Forelimb muscle (tissue), 1 donor: ENCODE measurements around the gene TFAP2E. TPM values are rescaled to one million over a fixed set of nuclear protein-coding genes. Genes with fewer than 3 reads are reported as not detected.

ENCODE experiments used
- DNase-seq: peaks from one replicate; pipeline ENCODE4 v3.0.0-alpha.2; 2013; ENCODE audit warnings: low read depth
- polyA plus RNA-seq: library from polyadenylated mRNA; unstranded; fragments of 120-200 nt; gene quantifications from one replicate; pipeline ENCODE4 v1.2.1, GENCODE V29; 2013; ENCODE audit not compliant: insufficient read length

The TFAP2E gene
- polyA plus RNA-seq, 1 donor: 0.59 TPM

- DNase-seq: peak; percentile 60
Measured at GRCh38 chr1:35557118-35557610, 15.9 kb upstream of the TFAP2E start, which contains the start of gene KIAA0319L. Gene KIAA0319L (minus strand): TSS chr1:35557403. CDS start chr1:35554491, 2,912 bp downstream.

- DNase-seq: peak; percentile 90
Measured at GRCh38 chr1:35557611-35558373, 15.3 kb upstream of the TFAP2E start, which contains the start of gene NCDN. Gene NCDN (plus strand): TSS chr1:35557799. CDS start chr1:35558191, 392 bp downstream.

GRCh38 chr1:35558374-35559316 lies 14.5 kb upstream of the TFAP2E start:
- DNase-seq: no peak

- DNase-seq: no peak
Measured at GRCh38 chr1:35559317-35559944, 13.7 kb upstream of the TFAP2E start.

- no peak for DNase-seq
Measured at GRCh38 chr1:35560256-35561225, 12.6 kb upstream of the TFAP2E start.

GRCh38 chr1:35561297-35561971 lies 11.7 kb upstream of the TFAP2E start:
- DNase-seq: no peak

DNA sequence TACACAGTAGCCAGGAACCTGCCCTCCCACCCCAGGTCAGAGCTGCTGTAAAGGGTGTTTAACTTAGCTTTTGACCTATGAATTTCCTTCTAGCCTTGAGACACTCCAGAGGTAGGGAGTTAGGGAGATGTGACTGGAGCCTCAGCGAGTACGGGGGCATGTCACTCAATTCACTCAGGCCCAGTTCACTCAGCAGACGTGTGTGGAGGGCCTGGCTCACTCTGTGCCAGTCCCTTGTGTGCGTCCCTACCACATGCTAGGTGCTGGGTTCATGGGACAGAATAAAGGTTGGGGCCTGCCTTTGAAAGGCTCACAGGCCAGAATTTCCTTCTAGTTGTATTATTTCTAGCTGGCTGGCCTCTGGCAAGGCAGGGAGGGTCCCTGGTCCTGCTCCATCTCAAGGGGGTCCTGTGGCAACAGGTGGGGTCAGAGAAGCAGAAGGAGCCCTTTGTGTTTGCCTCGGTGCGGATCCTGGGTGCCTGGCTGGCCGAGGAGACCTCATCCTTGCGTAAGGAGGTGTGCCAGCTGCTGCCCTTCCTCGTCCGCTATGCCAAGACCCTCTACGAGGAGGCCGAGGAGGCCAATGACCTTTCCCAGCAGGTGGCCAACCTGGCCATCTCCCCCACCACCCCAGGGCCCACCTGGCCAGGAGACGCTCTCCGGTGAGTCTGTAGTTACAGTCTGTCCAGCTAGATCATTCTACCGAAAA lies 11.0 kb upstream of the TFAP2E start:
- no peak for DNase-seq

DNA sequence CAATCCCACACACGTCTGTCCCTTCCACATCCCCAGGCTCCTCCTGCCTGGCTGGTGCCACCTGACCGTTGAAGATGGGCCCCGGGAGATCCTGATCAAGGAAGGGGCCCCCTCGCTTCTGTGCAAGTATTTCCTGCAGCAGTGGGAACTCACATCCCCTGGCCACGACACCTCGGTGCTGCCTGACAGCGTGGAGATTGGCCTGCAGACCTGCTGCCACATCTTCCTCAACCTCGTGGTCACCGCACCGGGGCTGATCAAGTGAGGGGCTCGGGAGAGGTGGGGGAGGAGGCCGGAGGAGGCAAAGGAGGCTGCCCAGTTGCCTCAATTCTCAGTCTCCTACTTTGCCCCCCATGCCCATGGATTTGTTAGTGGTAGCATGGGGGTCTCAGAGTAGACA lies 9.9 kb upstream of the TFAP2E start:
- DNase-seq: no peak

DNA sequence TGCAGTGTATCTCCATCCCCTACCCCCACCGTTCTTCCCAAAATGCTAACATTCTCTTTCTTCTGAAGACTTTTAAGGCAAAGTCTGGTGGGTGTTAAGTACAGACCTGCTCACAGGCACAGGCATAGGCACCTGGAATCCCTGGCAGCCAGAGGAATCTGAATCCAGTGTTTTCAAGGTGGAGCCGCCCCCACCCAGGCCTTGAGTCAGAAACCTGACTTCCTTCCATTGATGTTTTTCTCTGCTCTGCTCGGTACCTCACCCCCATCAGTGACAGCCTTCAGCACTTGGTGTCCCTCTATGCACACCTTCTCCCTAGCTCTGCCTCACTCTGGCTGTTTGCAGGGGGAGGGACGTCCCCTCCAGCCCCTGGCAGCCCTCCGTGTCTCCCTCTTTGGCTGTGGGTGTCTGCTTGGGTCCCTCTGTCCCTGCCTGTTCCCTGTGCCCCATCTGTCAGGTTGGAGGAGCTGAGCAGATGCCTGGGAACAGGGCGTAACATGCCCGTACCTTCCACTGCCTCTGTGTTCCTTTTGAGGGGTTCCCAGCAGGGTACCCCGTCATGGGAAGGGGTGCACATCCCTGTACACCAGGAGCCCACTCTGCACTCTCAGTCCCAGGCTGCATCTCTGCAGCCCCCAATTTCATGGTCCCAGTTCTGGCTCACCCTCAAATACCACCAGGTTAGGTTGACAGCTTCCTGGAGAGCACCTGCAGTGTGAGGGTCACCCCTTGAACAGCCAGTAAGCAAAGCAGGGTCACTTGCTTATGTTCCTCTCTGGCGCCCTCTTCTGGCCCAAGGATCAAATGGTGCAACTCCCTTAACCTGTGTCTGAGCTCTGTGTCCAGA lies 8.9 kb upstream of the TFAP2E start:
- no peak for DNase-seq

GRCh38 chr1:35564884-35565741 lies 8.0 kb upstream of the TFAP2E start:
- no peak for DNase-seq

DNA sequence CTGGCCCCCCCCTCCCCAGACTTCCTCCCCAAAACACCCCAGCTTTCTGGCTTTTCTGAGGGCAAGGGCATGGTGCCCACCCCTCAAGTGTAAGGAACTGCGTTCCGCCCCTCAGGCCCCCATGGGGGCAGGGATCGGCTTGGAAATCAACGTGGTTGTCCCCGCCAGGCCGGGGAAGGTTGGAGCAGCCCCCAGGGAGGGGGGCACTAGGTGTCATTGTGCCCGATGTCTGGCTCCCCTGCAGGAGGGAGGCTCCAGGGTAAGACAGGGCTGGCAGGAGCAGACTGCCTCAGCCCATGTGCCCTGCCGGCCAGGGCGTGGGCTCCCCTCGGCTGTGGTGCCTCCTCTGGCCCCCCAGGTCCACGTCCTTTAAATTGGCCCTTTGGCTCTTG lies 7.4 kb upstream of the TFAP2E start:
- no peak for DNase-seq

GRCh38 chr1:35567947-35568558 lies 5.1 kb upstream of the TFAP2E start:
- no peak for DNase-seq

DNA sequence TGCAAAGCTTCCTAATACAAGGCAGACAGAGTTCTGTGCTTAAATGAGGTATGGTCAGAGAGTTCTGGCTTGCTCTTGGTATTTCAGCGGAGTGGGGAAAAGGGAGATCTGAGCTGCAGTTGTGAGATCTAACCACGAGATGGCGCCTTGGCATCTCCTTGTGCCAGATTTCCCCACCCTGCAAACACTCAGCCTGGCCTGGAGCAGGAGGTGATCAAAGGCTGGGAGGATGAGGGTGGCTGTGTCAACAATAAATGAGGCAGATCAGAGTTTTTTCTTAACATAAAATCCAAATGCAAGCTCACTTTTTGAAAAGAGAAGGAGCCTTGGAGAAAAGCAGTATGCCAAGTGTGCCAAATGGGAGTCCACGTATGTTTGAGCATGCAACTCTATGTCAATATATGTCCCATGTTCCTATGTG lies 4.1 kb upstream of the TFAP2E start:
- DNase-seq: peak; percentile 47

GRCh38 chr1:35569936-35570335 lies 3.2 kb upstream of the TFAP2E start:
- DNase-seq: no peak

DNA sequence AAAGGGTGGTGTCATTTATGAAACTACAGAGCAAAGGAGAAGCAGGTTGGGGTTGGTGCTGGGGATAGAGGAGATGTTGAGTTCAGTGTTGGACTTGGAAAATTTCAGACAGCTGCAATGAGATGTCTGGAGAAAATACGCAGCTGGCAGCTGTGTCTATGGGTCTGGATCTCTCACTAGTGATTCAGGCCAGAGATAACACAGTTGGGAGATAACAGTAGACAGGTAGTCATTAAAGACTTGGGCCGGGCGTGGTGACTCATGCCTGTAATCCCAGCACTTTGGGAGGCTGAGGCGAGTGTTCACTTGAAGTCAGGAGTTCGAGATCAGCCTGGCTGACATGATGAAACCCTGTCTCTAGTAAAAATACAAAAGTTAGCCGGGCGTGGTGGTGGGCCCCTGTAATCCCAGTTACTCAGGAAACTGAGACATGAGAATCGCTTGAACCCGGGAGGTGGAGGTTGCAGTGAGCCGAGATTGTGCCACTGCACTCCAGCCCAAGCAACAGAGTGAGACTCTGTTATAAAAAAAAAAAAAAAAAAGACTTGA lies 2.5 kb upstream of the TFAP2E start:
- DNase-seq: no peak

GRCh38 chr1:35571263-35571662 lies 1.9 kb upstream of the TFAP2E start:
- no peak for DNase-seq

- DNase-seq: no peak
Measured at GRCh38 chr1:35572296-35572695, 818 bp upstream of the TFAP2E start.
